Neural progenitor cell (in vitro differentiated cells): ENCODE data around the gene ZFPM1. TPM values are rescaled to one million over a fixed set of nuclear protein-coding genes. Genes with fewer than 3 reads are reported as not detected.
A peak's percentile ranks its signal among the peaks of the same experiment; 100 is the strongest.

ENCODE experiments used
- DNase-seq: peaks from one replicate; pipeline ENCODE4 v3.0.0-alpha.2; 2016; ENCODE audit warnings: low spot score
- H2AFZ ChIP-seq: fragments of 200-600 bp; sonication (generic); replicated peaks from 2 replicates; pipeline ENCODE4 v1.6.1; 2016; ENCODE audit warnings: antibody characterized with exemption
- H3F3A ChIP-seq: fragments of 200-600 bp; sonication (generic); 2 replicates; pipeline ENCODE4 v1.6.1; 2016; ENCODE audit warnings: antibody characterized with exemption, low read depth
- H3K27ac ChIP-seq: fragments of 200-600 bp; sonication (generic); 2 replicates; pipeline ENCODE4 v1.5.1; 2016; ENCODE audit warnings: mild to moderate bottlenecking
- H3K27me3 ChIP-seq: fragments of 200-600 bp; sonication (generic); 2 replicates; pipeline ENCODE4 v1.6.1; 2016; ENCODE audit warnings: mild to moderate bottlenecking, moderate library complexity
- H3K36me3 ChIP-seq: fragments of 200-600 bp; sonication (generic); 2 replicates; pipeline ENCODE4 v1.5.1; 2016
- H3K4me1 ChIP-seq: fragments of 200-600 bp; sonication (generic); 2 replicates; pipeline ENCODE4 v1.6.1; 2016; ENCODE audit warnings: mixed run types
- H3K4me2 ChIP-seq: fragments of 200-600 bp; sonication (generic); 2 replicates; pipeline ENCODE4 v1.6.1; 2016
- H3K4me3 ChIP-seq: fragments of 200-600 bp; sonication (generic); 2 replicates; pipeline ENCODE4 v1.5.1; 2016
- H3K79me2 ChIP-seq: fragments of 200-600 bp; sonication (generic); 2 replicates; pipeline ENCODE4 v1.6.1; 2016; ENCODE audit warnings: low read depth
- H3K9ac ChIP-seq: fragments of 200-600 bp; sonication (generic); 2 replicates; pipeline ENCODE4 v1.6.1; 2016
- H3K9me3 ChIP-seq: fragments of 200-600 bp; sonication (generic); 2 replicates; pipeline ENCODE4 v1.5.1; 2016; ENCODE audit warnings: low read depth
- H4K20me1 ChIP-seq: fragments of 200-600 bp; sonication (generic); 2 replicates; pipeline ENCODE4 v1.6.1; 2016; ENCODE audit warnings: low read depth
- H3K27ac Mint-ChIP-seq: 3 replicates; pipeline ENCODE4 v1.8.0; 2021; ENCODE audit warnings: mixed read lengths
- H3K27me3 Mint-ChIP-seq: 2 replicates; pipeline ENCODE4 v1.8.0; 2022; ENCODE audit warnings: low read depth, mild to moderate bottlenecking, inconsistent platforms, moderate library complexity, mixed read lengths; ENCODE audit not compliant: insufficient read depth
- H3K36me3 Mint-ChIP-seq: 3 replicates; pipeline ENCODE4 v1.8.0; 2021; ENCODE audit warnings: mixed read lengths
- H3K4me1 Mint-ChIP-seq: 3 replicates; pipeline ENCODE4 v1.8.0; 2021; ENCODE audit warnings: mixed read lengths
- H3K4me3 Mint-ChIP-seq: 3 replicates; pipeline ENCODE4 v1.8.0; 2021; ENCODE audit warnings: mild to moderate bottlenecking, moderate library complexity, mixed read lengths
- H3K9me3 Mint-ChIP-seq: 3 replicates; pipeline ENCODE4 v1.8.0; 2020; ENCODE audit warnings: mixed read lengths
- EZH2 ChIP-seq: fragments of 200-600 bp; sonication (generic); IDR thresholded peaks from 2 replicates; pipeline ENCODE4 v1.6.1; 2017; ENCODE audit warnings: antibody characterized with exemption, mild to moderate bottlenecking, moderate library complexity
- EZH2phosphoT487 ChIP-seq: fragments of 200-600 bp; sonication (generic); IDR thresholded peaks from 2 replicates; pipeline ENCODE4 v1.6.1; 2017; ENCODE audit warnings: antibody characterized with exemption
- total RNA-seq: library from RNA; depleted of rRNA; stranded (reverse); fragments of >200 nt; gene quantifications from 2 replicates; pipeline ENCODE4 v1.2.3, GENCODE V29; 2015; ENCODE audit warnings: low replicate concordance
- TF ChIP-seq, protein P1 (sequence below): fragments of 200-600 bp; sonication (generic); IDR thresholded peaks from 2 replicates; pipeline ENCODE4 v1.5.1; 2017; ENCODE audit warnings: antibody characterized with exemption, mild to moderate bottlenecking

Gene ZFPM1
- total RNA-seq, 1 donor from 2014 or later = 0.36 TPM

DNA sequence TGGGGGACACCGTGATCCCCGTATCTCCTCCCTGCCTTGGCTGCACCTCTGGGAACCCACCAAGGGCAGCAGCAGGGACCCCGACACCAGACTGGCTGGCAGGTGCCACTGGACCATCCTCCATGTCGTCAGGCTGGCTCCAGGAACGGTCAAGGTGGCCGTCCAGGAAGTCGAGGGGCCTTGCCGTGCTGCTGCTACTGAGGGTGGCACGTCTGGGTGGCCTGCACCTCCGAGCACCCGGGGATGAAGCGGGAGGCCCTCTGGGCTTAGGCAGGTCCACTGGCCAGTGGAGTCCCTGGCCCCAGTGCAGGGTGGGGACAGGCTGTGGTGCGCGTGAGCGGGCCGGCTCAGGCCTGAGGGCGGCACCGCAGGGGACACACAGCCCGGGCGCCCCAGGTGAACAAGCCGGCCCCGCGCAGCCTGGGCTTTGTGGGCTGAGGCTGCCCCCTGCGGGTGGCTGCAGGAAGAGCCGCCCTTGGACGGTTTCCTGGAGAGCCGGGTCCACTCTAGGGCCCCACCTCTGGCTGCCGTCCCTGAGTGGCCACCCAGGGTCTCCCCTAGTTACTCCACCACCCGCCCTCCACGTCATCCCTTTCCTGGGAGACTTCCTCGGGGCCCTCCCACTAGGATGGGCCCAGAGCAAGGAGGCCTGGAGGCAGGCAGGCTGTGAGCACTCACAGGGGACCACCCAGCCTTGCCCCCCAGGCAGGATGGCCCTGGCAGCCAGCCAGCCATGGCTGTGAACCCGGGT lies 74.3 kb downstream of the ZFPM1 start:
- peaks cover under 1% of the 10 kb centered on the region for H3F3A ChIP-seq
- no peaks in the 10 kb centered on the region for H3K9me3 ChIP-seq
- no peaks in the 10 kb centered on the region for H3K27me3 ChIP-seq
- Mint-ChIP-seq H3K27me3 (peaks cover 10% of the 10 kb centered on the region), H3K9me3 (no peaks in the 10 kb centered on the region), H3K36me3 (no peaks in the 10 kb centered on the region), H3K4me3 (no peak overlapping the region), H3K27ac (no peak overlapping the region), H3K4me1 (peaks cover 9% of the 10 kb centered on the region)
- DNase-seq = peak; percentile 90
- no peaks in the 10 kb centered on the region for H3K79me2 ChIP-seq
- H2AFZ ChIP-seq = no peak overlapping the region
- TF ChIP-seq, protein P1, sequence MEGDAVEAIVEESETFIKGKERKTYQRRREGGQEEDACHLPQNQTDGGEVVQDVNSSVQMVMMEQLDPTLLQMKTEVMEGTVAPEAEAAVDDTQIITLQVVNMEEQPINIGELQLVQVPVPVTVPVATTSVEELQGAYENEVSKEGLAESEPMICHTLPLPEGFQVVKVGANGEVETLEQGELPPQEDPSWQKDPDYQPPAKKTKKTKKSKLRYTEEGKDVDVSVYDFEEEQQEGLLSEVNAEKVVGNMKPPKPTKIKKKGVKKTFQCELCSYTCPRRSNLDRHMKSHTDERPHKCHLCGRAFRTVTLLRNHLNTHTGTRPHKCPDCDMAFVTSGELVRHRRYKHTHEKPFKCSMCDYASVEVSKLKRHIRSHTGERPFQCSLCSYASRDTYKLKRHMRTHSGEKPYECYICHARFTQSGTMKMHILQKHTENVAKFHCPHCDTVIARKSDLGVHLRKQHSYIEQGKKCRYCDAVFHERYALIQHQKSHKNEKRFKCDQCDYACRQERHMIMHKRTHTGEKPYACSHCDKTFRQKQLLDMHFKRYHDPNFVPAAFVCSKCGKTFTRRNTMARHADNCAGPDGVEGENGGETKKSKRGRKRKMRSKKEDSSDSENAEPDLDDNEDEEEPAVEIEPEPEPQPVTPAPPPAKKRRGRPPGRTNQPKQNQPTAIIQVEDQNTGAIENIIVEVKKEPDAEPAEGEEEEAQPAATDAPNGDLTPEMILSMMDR = peak; percentile 88
- TF ChIP-seq EZH2phosphoT487 = no peak
- peak; percentile 24 for TF ChIP-seq EZH2
- H3K4me1 ChIP-seq = peaks cover 3% of the 10 kb centered on the region
- H3K4me2 ChIP-seq = no peak overlapping the region
- H4K20me1 ChIP-seq = peaks cover 11% of the 10 kb centered on the region
- no peak overlapping the region for H3K27ac ChIP-seq
- no peak overlapping the region for H3K9ac ChIP-seq
- H3K4me3 ChIP-seq = no peak overlapping the region
- H3K36me3 ChIP-seq = no peaks in the 10 kb centered on the region

DNA sequence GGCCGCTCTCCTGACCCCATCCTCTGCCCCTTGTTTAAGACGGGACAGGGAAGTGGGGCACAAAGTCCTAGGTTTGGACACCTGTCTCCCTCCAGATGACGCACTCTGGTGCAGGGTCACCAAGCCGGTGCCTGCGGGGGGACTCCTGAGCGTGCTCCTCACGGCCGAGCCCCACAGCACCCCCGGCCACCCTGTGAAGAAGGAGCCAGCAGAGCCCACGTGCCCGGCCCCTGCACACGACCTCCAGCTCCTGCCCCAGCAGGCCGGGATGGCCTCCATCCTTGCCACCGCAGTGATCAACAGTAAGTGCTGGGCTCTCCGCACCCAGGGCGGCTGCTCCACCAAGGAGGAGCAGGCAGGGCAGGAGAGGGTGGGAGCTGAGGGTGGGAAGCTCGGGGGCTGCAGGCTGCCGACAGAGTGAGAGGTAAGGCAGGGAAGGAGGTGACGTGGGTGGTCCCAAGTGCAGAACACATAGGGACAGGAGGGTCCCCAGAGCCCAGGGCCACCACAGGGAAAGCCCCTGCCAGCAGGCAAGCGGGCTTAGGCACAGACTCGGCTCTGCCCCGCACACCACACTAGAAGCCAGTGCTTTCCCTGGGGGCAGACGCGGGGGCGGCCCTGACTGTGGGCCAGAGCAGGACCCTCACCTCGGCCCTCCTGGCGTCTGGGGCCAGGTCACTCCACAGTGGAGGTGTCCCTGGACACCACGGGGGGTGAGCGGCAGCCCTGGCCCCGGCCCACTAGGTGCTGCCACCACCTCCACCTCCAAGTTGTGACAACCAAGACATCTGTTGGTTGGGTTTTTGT lies 75.1 kb downstream of the ZFPM1 start:
- H3K27ac Mint-ChIP-seq = no peak overlapping the region
- Histone ChIP-seq H3K27ac (no peak overlapping the region), H3K4me1 (peaks cover 3% of the 10 kb centered on the region), H3K36me3 (no peaks in the 10 kb centered on the region), H3F3A (no peaks in the 10 kb centered on the region), H3K27me3 (no peaks in the 10 kb centered on the region), H2AFZ (no peak overlapping the region), H3K4me2 (no peak overlapping the region), H4K20me1 (peaks cover 11% of the 10 kb centered on the region), H3K4me3 (no peak overlapping the region), H3K9ac (no peak overlapping the region), H3K9me3 (no peaks in the 10 kb centered on the region), H3K79me2 (no peaks in the 10 kb centered on the region)
- peaks cover 9% of the 10 kb centered on the region for H3K4me1 Mint-ChIP-seq
- H3K9me3 Mint-ChIP-seq = no peaks in the 10 kb centered on the region
- H3K36me3 Mint-ChIP-seq = no peaks in the 10 kb centered on the region
- TF ChIP-seq EZH2 (no peak), EZH2phosphoT487 (no peak)
- DNase-seq = no peak
- H3K4me3 Mint-ChIP-seq = no peak overlapping the region
- H3K27me3 Mint-ChIP-seq = peaks cover 9% of the 10 kb centered on the region

DNA sequence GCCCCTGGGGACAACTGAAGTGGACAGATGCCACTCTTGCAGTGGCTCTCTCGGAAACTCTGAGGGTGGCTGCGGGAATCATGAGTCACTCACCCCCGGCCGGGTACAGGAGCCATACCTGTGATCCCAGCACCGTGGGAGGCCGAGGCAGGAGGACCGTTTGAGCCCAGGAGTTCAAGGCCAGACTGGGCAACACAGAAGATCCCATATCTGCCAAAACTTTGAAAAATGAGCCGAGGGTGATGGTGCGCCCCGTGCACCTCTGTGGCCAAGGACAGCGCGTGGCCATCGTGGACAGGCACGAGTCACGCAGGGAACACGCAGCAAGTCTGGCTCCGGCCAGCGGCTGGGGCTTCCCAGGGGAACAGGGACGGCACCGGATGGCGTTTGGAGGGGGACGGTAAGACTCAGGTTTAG lies 75.8 kb downstream of the ZFPM1 start:
- H3K4me1 ChIP-seq = peaks cover 3% of the 10 kb centered on the region
- H3K27me3 ChIP-seq = no peaks in the 10 kb centered on the region
- Mint-ChIP-seq H3K4me3 (no peak overlapping the region), H3K4me1 (peaks cover 9% of the 10 kb centered on the region), H3K27me3 (peaks cover 7% of the 10 kb centered on the region), H3K27ac (no peak overlapping the region), H3K9me3 (no peaks in the 10 kb centered on the region), H3K36me3 (no peaks in the 10 kb centered on the region)
- peaks cover 11% of the 10 kb centered on the region for H4K20me1 ChIP-seq
- no peak overlapping the region for H3K4me3 ChIP-seq
- no peak overlapping the region for H3K9ac ChIP-seq
- no peaks in the 10 kb centered on the region for H3K36me3 ChIP-seq
- TF ChIP-seq EZH2phosphoT487 = no peak
- TF ChIP-seq, protein P1 = no peak
- no peak for TF ChIP-seq EZH2
- no peaks in the 10 kb centered on the region for H3K79me2 ChIP-seq
- H3K4me2 ChIP-seq = no peak overlapping the region
- no peaks in the 10 kb centered on the region for H3F3A ChIP-seq
- DNase-seq = no peak
- H3K9me3 ChIP-seq = no peaks in the 10 kb centered on the region
- H2AFZ ChIP-seq = no peak overlapping the region
- no peak overlapping the region for H3K27ac ChIP-seq
